Liver (tissue), 9 donors: ENCODE results near the gene CPN1. TPM values are rescaled to one million over a fixed set of nuclear protein-coding genes. Genes with fewer than 3 reads are reported as not detected.

Source experiments
- DNase-seq: peaks from one replicate; pipeline ENCODE4 v3.0.0-alpha.2; 2017; ENCODE audit warnings: low spot score
- H3K27ac ChIP-seq, 2 donors: one replicate each; pipeline ENCODE4 v1.7.0; 2013; ENCODE audit warnings: inconsistent platforms in 2 of 2, low read length in 2 of 2, control low read depth in 1 of 2, low read depth in 1 of 2, mild to moderate bottlenecking in 1 of 2
- H3K27me3 ChIP-seq, 4 donors: one replicate each; pipeline versions ENCODE4 v1.6.1 to v1.7.0; 2013; ENCODE audit warnings: low read length in 3 of 4, inconsistent platforms in 1 of 4, mild to moderate bottlenecking in 1 of 4, moderate library complexity in 1 of 4; ENCODE audit not compliant: control insufficient read depth in 4 of 4, insufficient read depth in 4 of 4
- H3K36me3 ChIP-seq, 4 donors: one replicate each; pipeline versions ENCODE4 v1.6.1 to v1.7.0; 2013; ENCODE audit warnings: low read length in 3 of 4, mild to moderate bottlenecking in 3 of 4, low read depth in 1 of 4, moderate library complexity in 1 of 4; ENCODE audit not compliant: control insufficient read depth in 4 of 4, insufficient read depth in 3 of 4
- H3K4me1 ChIP-seq, 4 donors: one replicate each; pipeline versions ENCODE4 v1.6.1 to v1.7.0; 2013; ENCODE audit warnings: low read length in 3 of 4, mild to moderate bottlenecking in 3 of 4, moderate library complexity in 1 of 4; ENCODE audit not compliant: control insufficient read depth in 4 of 4, insufficient read depth in 4 of 4
- H3K4me3 ChIP-seq, 3 donors: one replicate each; pipeline versions ENCODE4 v1.6.1 to v1.7.0; 2013; ENCODE audit warnings: low read length in 3 of 3, control low read depth in 1 of 3, low read depth in 1 of 3, mild to moderate bottlenecking in 1 of 3
- H3K9ac ChIP-seq, 2 donors: one replicate each; pipeline ENCODE4 v1.7.0; 2013; ENCODE audit warnings: low read length in 2 of 2, mild to moderate bottlenecking in 2 of 2, moderate library complexity in 2 of 2, control low read depth in 1 of 2, low read depth in 1 of 2
- H3K9me3 ChIP-seq, 4 donors: one replicate each; pipeline versions ENCODE4 v1.6.1 to v1.7.0; 2013; ENCODE audit warnings: low read length in 3 of 4; ENCODE audit not compliant: control insufficient read depth in 4 of 4
- EGR1 ChIP-seq, 2 donors: IDR thresholded peaks; 2 replicates each; pipeline ENCODE4 v1.6.1; 2016 to 2018; ENCODE audit warnings: antibody characterized with exemption in 2 of 2, low read depth in 2 of 2
- FOXA1 ChIP-seq: IDR thresholded peaks from 2 replicates; pipeline ENCODE4 v1.6.1; 2016; ENCODE audit warnings: antibody characterized with exemption
- FOXA2 ChIP-seq: IDR thresholded peaks from 2 replicates; pipeline ENCODE4 v1.6.1; 2016; ENCODE audit warnings: antibody characterized with exemption
- GABPA ChIP-seq, 2 donors: IDR thresholded peaks in 1 of 2; conservative IDR thresholded peaks in 1 of 2; 2 replicates each; pipeline ENCODE4 v1.6.1; 2016; ENCODE audit warnings: antibody characterized with exemption in 2 of 2, mild to moderate bottlenecking in 1 of 2, moderate library complexity in 1 of 2
- HNF4A ChIP-seq, 2 donors: conservative IDR thresholded peaks; 2 replicates each; pipeline ENCODE4 v1.6.1; 2016; ENCODE audit warnings: antibody characterized with exemption in 2 of 2, mild to moderate bottlenecking in 2 of 2
- HNF4G ChIP-seq: IDR thresholded peaks from 2 replicates; pipeline ENCODE4 v1.6.1; 2016; ENCODE audit warnings: antibody characterized with exemption
- JUND ChIP-seq, 2 donors: IDR thresholded peaks; 2 replicates each; pipeline ENCODE4 v1.6.1; 2016; ENCODE audit warnings: antibody characterized with exemption in 2 of 2
- MAX ChIP-seq: IDR thresholded peaks from 2 replicates; pipeline ENCODE4 v1.6.1; 2016; ENCODE audit warnings: antibody characterized with exemption
- NR2F2 ChIP-seq: IDR thresholded peaks from 2 replicates; pipeline ENCODE4 v1.6.1; 2016; ENCODE audit warnings: antibody characterized with exemption
- RAD21 ChIP-seq, 2 donors: IDR thresholded peaks; 2 replicates each; pipeline ENCODE4 v1.6.1; 2016; ENCODE audit warnings: antibody characterized with exemption in 2 of 2, mild to moderate bottlenecking in 2 of 2
- RXRA ChIP-seq, 2 donors: IDR thresholded peaks; 2 replicates each; pipeline ENCODE4 v1.6.1; 2017 to 2018; ENCODE audit warnings: antibody characterized with exemption in 2 of 2, mild to moderate bottlenecking in 1 of 2
- SP1 ChIP-seq: IDR thresholded peaks from 2 replicates; pipeline ENCODE4 v1.6.1; 2018; ENCODE audit warnings: antibody characterized with exemption, mild to moderate bottlenecking
- TAF1 ChIP-seq: conservative IDR thresholded peaks from 2 replicates; pipeline ENCODE4 v1.6.1; 2016; ENCODE audit warnings: antibody characterized with exemption, mild to moderate bottlenecking
- YY1 ChIP-seq: IDR thresholded peaks from 2 replicates; pipeline ENCODE4 v1.6.1; 2016; ENCODE audit warnings: antibody characterized with exemption, mild to moderate bottlenecking
- ZBTB33 ChIP-seq: IDR thresholded peaks from 2 replicates; pipeline ENCODE4 v1.6.1; 2016; ENCODE audit warnings: antibody characterized with exemption
- WGBS: extraction: QIAGEN DNeasy Blood & Tissue Kit; methylation state at CpG from one replicate; pipeline ENCODE4 v1.1.7; 2013; 5-methylcytosine and 5-hydroxymethylcytosine counted together
- polyA plus RNA-seq, 2 donors: library from polyadenylated mRNA; stranded (reverse) in 1 of 2; unstranded in 1 of 2; fragments of 200-250 nt in 1 of 2; fragments of >200 nt in 1 of 2; fragmentation: Nextera tagmentation in 1 of 2; extraction: Ambion mirVana in 1 of 2; gene quantifications; one replicate each; pipeline versions ENCODE4 v1.2.1 to v1.2.3, GENCODE V29; 2013 to 2015
- total RNA-seq, 2 donors: library from RNA; depleted of rRNA; stranded (reverse); fragments of >200 nt; gene quantifications; one replicate each; pipeline ENCODE4 v1.2.3, GENCODE V29; 2014
- TF ChIP-seq, protein P1 (sequence below): IDR thresholded peaks from 2 replicates; pipeline ENCODE4 v1.6.1; 2016; ENCODE audit warnings: antibody characterized with exemption, mild to moderate bottlenecking
- TF ChIP-seq, protein P2 (sequence below): fragments of 150-350 bp; IDR thresholded peaks from 2 replicates; pipeline ENCODE4 v1.5.1; 2017; ENCODE audit warnings: improper control_type of control experiment, low read depth, low read length; ENCODE audit not compliant: missing input control
- TF ChIP-seq, protein P3 (sequence below): IDR thresholded peaks from 2 replicates; pipeline ENCODE4 v1.6.1; 2016; ENCODE audit warnings: antibody characterized with exemption
- donor health status: healthy.
- donor health status: healthy.
- donor health status: healthy.
- donor health status: healthy.
- donor health status: healthy.

CPN1 gene
- total and polyA plus RNA-seq, 4 donors = 30.4 to 119 (median 96.8) TPM

GRCh38 chr10:100027416-100027815 lies 54.3 kb downstream of the CPN1 start:
- WGBS = 99% methylated on average over 1 of the region's 1 CpG
- DNase-seq = no peak
- no peak overlapping the region for H3K27ac ChIP-seq
- no peak overlapping the region for H3K9ac ChIP-seq
- H3K4me3 ChIP-seq = no peak overlapping the region
- TF ChIP-seq RAD21 (IDR thresholded peaks at IDR 0.05) = no peak
- TF ChIP-seq YY1 = no peak
- no peak for TF ChIP-seq RXRA (IDR thresholded peaks at IDR 0.05)
- no peak for TF ChIP-seq FOXA2
- no peak for TF ChIP-seq HNF4G
- no peak for TF ChIP-seq JUND (IDR thresholded peaks at IDR 0.05)
- H3K9me3 ChIP-seq = peaks cover 0 to 2% (median 0%) of the 10 kb centered on the region in 4 donors
- H3K27me3 ChIP-seq = no peaks in the 10 kb centered on the region
- H3K36me3 ChIP-seq = peaks cover 0 to 5% (median 1%) of the 10 kb centered on the region in 4 donors
- H3K4me1 ChIP-seq = no peaks in the 10 kb centered on the region

- no peak overlapping the region for H3K27ac ChIP-seq
- peaks cover 0 to 3% (median 0%) of the 10 kb centered on the region in 4 donors for H3K4me1 ChIP-seq
- no peak for DNase-seq
- peaks cover 0 to 5% (median 1%) of the 10 kb centered on the region in 4 donors for H3K36me3 ChIP-seq
- TF ChIP-seq NR2F2 (no peak), YY1 (no peak), SP1 (no peak), MAX (no peak), FOXA2 (no peak), JUND (IDR thresholded peaks at IDR 0.05) (no peak), GABPA (IDR thresholded peaks at IDR 0.05 in 1 of 2, conservative IDR thresholded peaks at IDR 0.05 in 1 of 2) (no peak), ZBTB33 (no peak), HNF4A (conservative IDR thresholded peaks at IDR 0.05) (no peak), RAD21 (IDR thresholded peaks at IDR 0.05) (no peak), FOXA1 (no peak), RXRA (IDR thresholded peaks at IDR 0.05) (no peak), EGR1 (IDR thresholded peaks at IDR 0.05; ENCODE audit: low read depth in 2 of 2) (no peak), HNF4G (no peak), TAF1 (no peak)
- TF ChIP-seq, protein P1, sequence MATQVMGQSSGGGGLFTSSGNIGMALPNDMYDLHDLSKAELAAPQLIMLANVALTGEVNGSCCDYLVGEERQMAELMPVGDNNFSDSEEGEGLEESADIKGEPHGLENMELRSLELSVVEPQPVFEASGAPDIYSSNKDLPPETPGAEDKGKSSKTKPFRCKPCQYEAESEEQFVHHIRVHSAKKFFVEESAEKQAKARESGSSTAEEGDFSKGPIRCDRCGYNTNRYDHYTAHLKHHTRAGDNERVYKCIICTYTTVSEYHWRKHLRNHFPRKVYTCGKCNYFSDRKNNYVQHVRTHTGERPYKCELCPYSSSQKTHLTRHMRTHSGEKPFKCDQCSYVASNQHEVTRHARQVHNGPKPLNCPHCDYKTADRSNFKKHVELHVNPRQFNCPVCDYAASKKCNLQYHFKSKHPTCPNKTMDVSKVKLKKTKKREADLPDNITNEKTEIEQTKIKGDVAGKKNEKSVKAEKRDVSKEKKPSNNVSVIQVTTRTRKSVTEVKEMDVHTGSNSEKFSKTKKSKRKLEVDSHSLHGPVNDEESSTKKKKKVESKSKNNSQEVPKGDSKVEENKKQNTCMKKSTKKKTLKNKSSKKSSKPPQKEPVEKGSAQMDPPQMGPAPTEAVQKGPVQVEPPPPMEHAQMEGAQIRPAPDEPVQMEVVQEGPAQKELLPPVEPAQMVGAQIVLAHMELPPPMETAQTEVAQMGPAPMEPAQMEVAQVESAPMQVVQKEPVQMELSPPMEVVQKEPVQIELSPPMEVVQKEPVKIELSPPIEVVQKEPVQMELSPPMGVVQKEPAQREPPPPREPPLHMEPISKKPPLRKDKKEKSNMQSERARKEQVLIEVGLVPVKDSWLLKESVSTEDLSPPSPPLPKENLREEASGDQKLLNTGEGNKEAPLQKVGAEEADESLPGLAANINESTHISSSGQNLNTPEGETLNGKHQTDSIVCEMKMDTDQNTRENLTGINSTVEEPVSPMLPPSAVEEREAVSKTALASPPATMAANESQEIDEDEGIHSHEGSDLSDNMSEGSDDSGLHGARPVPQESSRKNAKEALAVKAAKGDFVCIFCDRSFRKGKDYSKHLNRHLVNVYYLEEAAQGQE = no peak
- TF ChIP-seq, protein P2, sequence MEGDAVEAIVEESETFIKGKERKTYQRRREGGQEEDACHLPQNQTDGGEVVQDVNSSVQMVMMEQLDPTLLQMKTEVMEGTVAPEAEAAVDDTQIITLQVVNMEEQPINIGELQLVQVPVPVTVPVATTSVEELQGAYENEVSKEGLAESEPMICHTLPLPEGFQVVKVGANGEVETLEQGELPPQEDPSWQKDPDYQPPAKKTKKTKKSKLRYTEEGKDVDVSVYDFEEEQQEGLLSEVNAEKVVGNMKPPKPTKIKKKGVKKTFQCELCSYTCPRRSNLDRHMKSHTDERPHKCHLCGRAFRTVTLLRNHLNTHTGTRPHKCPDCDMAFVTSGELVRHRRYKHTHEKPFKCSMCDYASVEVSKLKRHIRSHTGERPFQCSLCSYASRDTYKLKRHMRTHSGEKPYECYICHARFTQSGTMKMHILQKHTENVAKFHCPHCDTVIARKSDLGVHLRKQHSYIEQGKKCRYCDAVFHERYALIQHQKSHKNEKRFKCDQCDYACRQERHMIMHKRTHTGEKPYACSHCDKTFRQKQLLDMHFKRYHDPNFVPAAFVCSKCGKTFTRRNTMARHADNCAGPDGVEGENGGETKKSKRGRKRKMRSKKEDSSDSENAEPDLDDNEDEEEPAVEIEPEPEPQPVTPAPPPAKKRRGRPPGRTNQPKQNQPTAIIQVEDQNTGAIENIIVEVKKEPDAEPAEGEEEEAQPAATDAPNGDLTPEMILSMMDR = no peak
- TF ChIP-seq, protein P3, sequence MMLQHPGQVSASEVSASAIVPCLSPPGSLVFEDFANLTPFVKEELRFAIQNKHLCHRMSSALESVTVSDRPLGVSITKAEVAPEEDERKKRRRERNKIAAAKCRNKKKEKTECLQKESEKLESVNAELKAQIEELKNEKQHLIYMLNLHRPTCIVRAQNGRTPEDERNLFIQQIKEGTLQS = no peak
- no peak overlapping the region for H3K4me3 ChIP-seq
- H3K27me3 ChIP-seq = no peaks in the 10 kb centered on the region
- no peak overlapping the region for H3K9ac ChIP-seq
- H3K9me3 ChIP-seq = peaks cover 0 to 2% (median 0%) of the 10 kb centered on the region in 4 donors
- WGBS = 88% methylated on average over 5 of the region's 5 CpGs
Measured at GRCh38 chr10:100025576-100025975, 56.1 kb downstream of the CPN1 start.
